D341Med (cell line): ENCODE results near the gene ETV6.
A peak's percentile ranks its signal among the peaks of the same experiment; 100 is the strongest.

Source experiments
- DNase-seq: peaks from one replicate; pipeline ENCODE4 v3.0.0; 2012; ENCODE audit warnings: low spot score

The ETV6 gene

GRCh38 chr12:11645391-11645790 lies 4.1 kb upstream of the ETV6 start:
- no peak for DNase-seq

DNA sequence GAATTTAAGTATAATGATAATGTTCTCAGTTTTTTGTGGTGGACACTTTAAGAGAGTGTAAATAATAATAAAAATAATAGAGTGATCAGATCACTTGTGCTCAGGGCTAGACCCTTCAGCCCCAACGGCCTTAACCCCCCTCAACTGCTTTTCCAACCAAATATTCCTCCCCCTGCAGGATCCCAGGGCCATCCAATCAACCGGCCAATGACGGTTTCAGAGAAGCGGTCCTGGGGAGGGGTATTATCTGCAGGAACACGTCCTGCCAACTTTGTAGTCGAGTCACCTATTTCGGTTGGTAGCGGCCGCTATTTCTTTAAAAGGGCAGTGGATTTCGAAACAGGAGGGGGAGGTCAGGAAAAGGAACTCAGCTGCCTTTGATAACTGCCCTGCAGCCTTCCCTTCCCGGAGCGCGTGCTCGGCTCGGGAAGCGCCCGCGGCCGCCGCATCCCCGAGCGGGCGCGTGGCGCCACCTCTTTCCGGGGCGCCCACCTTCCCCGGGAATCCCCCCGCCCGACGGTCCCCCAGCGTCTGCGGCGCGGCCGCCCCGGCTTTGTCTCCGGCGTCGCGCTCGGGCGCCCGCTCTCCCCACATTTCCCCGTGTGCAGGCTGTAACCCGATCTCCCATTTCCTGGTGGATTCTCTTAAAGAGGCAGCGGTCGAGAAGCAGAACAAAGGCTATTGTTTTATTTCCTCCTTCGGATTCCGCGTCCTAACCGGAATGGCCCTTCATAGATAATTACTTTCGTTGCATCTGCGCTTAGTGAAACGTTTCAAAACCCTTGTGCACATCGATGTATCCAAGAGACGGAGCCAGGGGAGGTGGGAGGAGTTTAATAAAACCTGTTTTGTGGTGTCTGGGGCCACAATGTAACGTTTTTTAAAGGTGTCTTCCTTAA lies 711 bp upstream of the ETV6 start:
- DNase-seq: peak; percentile 87

DNA sequence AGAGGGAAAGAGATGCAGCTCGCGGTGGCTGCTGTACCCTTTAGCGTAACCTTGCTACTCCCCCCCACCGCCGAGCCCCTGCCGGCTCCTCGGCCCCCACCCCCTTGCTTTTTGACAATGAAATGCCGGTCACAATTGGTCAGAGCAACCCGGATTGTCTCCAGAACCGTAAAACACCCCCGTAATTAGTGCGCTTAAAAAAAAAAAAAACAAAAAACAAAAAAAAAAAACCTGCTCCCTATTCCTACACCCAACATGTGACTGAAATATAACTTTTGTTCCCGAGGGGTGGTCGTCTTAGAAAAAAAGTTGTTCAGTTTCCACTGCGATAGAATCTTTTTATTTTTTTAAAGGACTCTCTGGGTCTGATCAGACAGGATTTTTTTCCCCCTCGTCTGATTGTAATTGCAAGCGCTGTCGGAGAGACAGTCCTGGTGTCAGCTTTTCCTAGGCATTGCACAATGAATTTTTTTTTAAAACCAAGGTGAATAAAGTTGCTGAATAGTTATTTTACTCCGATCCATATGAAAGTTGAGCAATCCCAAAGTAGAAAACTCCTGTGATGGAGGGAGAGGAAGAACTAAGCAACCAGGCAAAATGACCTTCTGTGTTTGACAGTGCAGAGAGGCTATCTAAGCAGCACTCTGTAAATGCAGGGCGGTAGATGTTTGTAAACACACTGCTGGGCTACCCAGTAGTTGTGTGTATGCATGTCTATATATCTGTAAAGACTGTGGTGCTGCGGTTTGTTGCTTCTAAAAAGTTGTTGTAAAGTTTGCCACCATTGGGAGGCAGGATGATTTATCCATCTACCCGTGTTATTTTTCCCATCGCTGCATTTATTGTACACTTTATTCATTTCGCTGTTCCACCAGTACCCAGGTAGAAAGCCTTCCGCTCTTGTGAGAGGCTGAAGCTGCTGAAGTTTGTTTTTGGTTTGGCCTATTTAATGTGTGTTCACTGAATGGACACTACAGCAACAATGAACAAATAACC lies 1.1 kb downstream of the ETV6 start:
- no peak for DNase-seq

- DNase-seq: no peak
These were observed 1.9 kb downstream of the ETV6 start for GRCh38 chr12:11651381-11651780.

DNA sequence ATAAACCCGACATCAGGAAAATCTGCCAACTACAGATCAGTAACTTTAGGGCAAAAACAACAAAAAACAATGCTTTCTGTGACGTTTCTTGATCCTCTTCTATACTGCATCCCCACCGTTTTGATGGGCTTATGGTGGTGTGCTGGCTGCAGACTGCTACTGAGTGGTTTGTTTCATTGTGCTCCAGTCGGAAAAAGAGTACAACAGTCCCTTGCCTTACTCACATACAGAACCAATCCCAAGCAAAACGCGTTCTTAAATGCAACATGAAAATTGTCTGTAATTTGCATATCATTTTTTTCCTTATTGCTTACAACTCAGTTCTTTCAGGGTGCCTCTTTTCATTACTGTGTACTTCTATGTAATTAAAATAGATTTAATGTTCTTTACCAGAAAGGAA lies 2.3 kb downstream of the ETV6 start:
- DNase-seq: no peak

DNA sequence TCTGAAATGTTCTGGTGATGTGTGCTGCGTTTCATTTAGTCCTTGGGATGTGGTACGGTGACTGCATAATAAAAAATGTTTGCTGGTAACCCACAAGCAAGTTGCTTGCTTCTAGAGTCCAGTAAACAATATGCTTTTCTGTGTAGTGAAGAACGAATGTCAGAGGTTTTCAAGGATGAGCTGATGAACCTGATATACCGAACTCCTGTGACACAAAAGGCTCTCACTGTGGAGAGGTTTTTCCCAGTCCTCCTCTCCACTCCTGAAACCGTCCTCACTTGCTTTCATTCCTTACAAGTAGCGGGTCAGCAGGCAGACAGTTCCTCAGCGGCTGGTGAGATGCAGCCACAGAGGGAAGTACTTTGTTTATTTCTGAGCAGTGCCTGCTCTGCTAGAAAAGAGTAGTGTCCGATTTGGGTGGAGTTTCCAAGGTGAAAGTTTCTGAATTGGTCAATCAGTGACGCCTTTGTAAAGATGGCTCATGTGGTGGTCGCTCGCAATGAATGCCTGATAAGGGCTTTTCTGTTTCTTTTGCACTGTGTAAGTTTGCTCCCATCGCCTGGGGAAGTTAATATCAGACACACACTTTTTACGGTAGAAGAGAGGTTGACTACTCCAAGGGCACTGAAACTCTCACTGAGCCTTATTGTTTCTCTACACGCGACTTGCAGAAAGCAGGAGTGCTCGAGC lies 3.0 kb downstream of the ETV6 start:
- no peak for DNase-seq

GRCh38 chr12:11653215-11653753 lies 3.8 kb downstream of the ETV6 start:
- no peak for DNase-seq

- DNase-seq: no peak
These were observed 4.9 kb downstream of the ETV6 start for GRCh38 chr12:11654338-11654737.

- DNase-seq: no peak
These were observed 5.3 kb downstream of the ETV6 start for GRCh38 chr12:11654802-11655201.

- DNase-seq: no peak
These were observed 6.4 kb downstream of the ETV6 start for GRCh38 chr12:11655842-11656241.

GRCh38 chr12:11656550-11656949 lies 7.1 kb downstream of the ETV6 start:
- no peak for DNase-seq

DNA sequence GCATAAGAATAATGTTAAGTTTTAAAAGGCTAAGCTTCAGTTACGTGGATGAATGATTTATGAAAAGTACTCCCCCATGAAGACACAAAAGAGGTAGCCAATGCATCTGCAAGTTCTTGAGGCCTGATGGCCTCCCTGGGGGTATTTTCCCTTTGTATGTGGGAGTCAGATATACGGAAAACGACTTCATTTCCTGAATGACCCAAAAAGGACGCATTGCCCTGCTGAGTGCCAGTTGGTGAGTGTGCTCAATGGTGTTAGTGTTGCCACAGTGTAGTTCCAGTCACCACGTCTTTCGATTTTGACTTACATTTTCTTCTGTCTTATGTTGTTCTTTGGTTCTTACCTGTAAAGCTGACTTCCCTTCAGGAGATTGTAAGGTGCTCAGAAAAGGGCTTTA lies 8.0 kb downstream of the ETV6 start:
- no peak for DNase-seq

GRCh38 chr12:11658791-11659190 lies 9.3 kb downstream of the ETV6 start:
- DNase-seq: no peak

- no peak for DNase-seq
These were observed 11.2 kb downstream of the ETV6 start for GRCh38 chr12:11660624-11661023.

DNA sequence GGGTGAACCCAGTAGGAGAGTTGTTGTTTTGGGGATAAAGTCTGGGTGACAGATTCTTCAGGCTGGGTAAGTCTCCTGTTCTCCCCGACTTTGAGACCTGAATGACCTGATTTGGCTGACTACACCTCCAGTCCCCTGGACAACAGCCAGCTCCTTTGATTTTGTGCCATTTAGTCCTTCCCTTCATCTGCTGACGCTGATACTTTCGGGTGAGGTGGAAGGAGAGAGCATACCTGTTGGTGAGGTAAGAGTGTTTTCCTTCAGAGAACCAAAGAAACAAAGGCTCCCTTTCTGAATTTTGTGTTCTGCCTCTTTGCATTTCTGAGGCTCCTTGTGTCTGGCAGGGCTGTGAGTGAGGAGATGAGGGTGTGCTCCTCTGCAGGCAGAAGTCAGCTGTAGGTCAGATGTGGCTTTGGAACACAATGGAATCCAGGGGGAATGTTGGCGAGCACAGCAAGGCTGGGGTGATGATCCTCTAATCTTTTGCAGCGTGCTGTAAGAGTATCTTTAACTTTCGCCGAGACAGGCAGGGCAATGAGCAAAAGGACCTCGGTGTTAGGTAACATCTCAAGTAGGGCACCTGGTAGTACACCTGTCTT lies 12.1 kb downstream of the ETV6 start:
- no peak for DNase-seq

DNA sequence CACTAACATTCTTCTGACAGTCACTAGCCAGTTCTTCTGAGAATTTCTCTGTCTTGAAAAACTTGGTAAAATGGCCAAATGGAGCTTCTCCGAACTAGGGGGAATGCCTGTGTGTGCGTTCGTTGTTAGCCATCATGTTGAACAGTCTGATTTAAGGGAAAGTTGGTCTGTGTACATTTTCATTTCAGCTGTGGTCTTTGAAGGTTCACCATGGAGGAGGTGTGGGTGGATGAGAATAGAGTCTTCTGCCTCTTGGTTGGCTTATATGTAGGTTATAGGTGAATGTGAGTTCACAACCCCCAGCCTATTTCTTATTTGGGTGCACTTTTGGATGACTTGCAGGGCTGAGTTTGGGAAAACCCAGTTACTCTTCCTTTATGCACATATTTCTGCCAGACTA lies 12.9 kb downstream of the ETV6 start:
- DNase-seq: no peak

GRCh38 chr12:11663130-11663529 lies 13.7 kb downstream of the ETV6 start:
- DNase-seq: no peak

DNA sequence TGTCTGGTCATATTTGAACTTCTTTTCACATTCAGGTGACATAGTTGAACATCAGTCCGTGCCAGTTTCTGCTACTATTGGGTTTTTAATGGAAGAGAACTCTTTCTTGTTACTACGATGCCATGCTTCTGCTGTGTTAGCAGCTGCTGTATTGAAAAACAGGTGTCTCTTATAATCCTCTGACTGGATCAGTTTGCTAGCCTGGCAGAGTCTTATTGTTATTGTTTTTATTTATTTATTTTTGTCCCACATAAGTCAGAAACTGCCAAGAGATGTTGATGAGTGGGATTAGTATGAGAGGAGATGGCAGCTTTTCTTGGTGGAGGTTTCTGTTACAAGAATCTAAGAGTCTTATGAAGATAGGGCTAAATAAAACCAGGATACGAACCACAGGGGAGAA lies 14.6 kb downstream of the ETV6 start:
- DNase-seq: no peak

DNA sequence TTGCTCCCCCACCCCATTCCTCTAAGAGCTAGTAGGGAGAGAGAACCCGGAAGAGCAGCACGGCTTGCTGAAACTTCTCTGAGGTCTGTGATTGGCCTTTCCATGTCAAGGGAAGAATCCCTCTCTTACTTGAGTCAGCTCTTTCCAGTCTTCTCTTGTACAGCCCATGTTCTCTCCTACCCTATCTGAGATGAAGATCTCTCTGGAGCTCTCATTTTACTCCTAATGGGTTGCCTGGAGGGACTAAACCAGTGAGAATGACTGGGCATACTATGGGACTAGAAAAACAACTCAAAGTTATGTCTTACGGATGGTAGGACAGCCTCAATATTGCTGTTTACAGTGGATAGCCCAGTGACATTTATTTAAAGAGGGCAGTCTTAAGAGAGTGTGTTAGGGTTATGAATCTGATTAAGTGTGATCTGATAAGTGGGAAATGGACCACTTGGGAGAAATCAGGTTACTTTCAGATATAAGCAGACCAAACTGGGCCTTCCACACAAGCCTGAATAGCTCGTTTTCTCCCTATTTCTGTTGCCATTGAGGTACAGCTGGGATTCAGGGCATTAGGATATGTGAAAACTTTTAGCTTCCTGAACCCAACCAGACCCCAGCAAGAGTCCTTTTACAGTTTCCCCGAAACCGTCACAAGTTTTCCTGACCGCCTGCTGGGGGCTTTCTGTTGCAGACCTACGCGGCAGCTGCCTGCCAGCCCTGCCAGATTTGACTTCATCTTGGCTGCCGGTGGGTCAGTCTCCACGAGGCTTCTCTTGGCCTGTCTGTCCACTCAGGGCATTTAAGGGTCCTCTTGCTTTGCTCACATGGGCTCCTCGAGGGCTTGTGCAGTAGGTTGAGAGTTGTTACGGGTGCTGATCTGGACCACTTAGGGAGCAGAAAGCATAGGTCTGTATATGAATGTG lies 16.9 kb downstream of the ETV6 start:
- DNase-seq: no peak

DNA sequence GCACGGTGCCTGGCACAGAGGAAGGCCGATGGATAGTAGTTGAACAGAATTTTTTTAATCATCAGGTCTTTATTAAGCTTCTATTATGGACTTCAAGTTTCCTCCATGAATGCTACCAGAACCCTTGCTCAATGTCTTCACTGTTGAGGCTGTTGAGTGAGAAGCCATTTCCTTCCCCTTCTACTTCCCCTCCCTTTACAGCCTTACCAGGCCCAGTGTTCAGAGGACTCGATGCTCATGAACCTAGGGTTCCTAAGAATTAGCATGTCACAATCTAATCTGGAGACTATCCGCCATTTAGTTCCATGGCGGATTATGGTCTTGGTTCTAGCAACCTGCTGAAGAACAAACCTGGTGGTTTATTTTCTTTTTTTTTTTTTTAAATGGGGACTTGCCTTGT lies 17.7 kb downstream of the ETV6 start:
- no peak for DNase-seq

GRCh38 chr12:11668611-11669010 lies 19.1 kb downstream of the ETV6 start:
- DNase-seq: no peak
